GM21390 (cell line): Measurements from ENCODE around the gene ADH1B.
"Not testable (repeated sequence)": the region's sequence is repeated elsewhere in the genome, so short reads cannot be mapped to it uniquely, and the experiment has no call there.

ENCODE experiments used
- ATAC-seq: cut with Tn5 transposase; IDR thresholded peaks from one replicate; pipeline ENCODE4 v1.9.1; 2021; ENCODE audit not compliant: unreplicated experiment

ADH1B gene

DNA sequence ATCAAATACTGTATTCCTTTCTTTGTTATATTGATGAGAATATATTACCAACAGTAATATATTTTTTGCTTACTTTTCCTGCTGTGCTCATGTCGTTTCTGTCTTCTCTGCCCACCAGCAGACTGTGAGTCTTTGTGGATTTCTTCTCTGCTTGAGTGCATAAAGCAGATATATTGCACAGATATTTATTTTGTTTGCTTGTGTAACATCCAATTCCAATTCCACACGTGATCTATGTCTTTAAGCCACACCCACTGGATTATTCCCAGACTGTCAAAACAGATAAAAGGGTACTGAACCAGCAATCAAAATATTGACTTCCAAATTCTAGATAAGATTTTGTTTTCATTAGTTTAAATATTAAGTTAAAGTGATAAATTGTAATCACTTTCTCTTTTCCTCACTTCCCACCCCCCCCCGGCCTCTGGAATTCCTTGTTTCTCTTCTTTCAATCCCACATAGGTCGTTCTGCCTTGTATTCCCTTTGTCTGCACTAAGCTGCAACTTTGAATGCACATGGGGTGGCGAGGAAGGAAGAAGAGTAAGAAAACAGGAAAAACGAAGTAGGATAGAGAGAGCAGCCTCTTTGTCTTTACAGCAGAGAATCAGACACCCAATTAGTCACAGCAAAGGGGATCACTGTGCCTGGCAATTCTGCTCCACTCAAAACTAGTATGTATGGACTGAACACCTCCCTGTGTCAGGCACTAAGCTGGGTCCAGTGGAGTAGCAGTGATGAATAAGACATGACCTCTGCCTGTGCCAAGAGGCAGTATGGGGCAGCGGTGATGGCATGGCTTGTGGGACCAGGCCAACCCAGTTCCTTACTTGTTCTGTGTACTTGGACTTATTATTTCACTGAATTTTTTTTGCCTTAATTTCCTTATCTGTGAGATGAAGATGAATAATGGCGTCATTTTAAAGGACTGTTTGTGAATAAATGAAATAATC lies at the start of gene ADH1B:
ADH1B (minus strand) TSS at position 161 of the 951 bp plus-strand sequence; CDS start at position 91, 70 bp downstream.
- no peak for ATAC-seq

DNA sequence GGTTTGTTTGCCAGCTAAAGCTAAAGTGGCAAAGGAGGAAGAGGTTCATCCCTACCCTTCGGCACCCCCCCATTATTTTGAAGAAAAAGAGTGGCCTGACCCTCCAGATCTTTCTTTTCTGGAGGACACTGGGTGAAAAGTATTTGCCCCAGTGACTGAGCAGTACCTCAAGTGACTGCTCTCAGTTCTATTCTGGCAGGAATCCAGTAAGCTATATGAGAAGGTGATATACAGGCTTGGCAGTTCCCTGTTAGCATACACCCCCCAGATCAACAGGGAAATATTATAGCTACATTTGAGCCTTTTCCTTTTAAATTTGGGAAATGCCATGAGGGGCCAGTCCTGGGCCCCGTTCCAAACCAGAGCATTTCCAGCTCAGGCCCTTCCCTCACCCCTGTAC lies 46.6 kb upstream of the ADH1B start:
- ATAC-seq, result not testable (repeated sequence)

DNA sequence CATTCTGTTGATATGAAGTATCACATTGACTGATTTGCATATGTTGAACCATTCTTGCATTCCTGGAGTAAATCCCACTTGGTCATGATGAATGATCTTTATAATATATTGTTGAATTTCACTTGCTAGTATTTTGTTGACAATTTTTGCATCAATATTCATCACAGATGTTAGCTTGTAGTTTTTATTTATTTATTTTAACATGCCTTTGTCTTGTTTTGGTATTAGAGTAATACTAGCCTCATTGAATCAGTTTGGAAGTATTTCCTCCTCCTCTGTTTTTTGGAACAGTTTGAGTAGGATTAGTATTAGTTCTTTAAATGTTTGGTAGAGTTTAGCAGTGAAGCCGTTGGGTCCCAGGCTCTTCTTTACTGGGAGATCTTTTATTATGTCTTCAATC lies 45.3 kb upstream of the ADH1B start:
- ATAC-seq, result no peak

DNA sequence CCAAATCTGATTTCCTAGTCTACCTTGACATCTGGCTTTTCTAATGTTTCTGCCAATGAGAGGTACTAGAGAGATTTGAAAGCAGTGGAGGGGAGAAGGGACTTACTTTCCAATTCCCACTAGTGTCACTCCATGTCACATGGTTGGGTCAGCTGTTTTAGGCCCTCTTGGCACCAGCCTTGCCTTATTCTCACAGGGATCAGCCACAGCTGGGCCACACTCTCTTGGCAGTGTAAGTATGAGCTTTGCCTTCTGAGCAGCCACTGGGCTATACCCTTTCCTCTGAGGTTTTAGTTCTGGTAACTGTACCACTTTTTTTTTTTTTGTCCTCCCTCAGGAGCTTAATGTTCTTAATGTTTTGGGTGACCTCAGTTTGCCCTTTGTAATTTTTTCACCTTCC lies 41.6 kb upstream of the ADH1B start:
- ATAC-seq, result no peak

DNA sequence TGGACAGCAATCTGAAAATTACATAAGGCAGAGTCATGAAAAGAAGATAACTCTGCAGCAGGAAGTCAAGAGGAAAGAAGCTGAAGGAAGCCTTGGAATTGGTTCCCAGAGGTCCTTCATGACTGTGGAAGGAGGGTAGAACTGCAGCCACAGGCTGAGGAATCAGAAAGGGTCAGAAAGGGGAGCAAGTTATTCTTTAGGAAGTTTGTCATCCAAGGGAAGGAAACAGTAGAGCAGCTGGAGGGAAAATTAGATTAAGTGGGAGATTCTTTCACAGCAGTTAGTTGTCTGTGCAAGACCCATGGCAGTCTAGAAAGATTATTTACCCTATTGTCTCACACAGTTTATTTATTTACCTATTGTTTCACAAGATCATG lies 40.7 kb upstream of the ADH1B start:
- no peak for ATAC-seq

DNA sequence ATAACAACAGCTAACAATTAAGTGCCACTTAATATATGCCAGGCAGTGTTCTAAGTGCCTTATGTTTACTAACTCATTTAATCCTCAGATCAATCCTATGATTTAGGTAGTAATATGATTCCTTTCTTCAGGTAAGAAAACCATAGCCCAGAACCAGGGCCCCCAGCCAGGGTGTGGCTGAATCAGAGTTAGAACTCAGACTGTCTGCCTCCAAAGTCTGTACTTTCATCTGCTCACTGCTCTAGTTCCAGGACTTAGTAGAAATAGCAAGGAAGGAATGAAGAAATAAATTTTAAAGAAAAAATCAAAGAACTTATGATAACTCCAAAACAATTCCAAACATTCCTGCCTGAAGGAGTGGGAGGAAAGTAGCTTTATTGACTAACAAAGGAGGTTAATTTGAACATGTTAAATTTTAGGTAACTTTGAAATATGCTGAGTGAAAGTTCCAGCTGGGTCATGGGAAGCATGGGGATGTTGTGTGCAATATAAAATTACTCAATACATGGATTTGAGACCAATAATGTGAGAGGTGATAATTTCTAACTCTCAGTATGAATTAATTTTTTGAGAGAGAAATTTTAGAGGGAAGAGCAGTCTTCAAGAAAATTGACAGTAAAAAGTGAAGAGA lies 40.2 kb upstream of the ADH1B start:
- no peak for ATAC-seq

DNA sequence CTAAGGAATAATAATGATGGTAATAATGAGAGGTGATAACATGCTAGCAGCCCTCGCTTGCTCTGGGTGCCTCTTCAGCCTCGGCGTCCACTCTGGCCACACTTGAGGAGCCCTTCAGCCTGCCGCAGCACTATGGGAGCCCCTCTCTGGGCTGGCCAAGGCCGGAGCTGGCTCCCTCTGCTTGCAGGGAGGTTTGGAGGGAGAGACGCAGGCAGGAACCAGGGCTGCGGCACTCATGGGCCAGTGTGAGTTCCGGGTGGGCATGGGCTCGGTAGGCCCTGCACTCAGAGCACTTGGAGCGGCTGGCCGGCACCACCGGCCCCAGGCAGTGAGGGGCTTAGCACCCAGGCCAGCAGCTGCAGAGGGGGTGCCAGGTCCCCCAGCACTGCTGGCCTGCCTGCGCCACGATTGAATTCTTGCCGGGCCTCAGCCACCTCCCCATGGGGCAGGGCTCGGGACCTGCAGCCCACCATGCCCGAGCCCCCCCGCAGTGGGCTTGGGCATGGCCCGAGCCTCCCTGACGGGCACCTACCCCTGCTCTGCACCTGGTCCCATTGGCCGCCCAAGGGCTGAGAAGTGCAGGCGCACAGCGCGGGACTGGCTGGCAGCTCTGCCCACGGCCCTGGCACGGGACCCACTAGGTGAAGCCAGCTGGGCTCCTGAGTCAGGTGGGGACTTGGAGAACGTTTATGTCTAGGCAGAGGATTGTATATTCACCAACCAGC lies 38.4 kb upstream of the ADH1B start:
- ATAC-seq, result no peak

DNA sequence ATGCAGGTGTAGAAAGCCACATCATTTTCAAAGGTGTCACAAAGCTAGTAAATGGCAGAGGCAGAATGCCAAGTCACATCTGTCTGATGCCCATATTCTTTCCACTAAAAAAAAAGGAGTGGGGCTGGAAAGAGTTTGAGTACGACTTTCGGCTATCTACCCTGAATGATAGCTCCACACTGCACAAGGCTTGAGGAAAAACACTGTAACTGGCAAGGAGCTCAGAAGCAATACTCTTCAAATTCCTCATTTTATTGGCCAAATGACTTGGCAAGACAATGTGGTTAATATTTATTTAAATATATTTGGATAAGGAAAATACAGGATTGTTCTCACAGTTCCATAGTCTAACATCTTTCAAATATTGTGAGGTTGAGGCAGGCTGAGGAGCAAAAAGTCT lies 36.7 kb upstream of the ADH1B start:
- no peak for ATAC-seq

DNA sequence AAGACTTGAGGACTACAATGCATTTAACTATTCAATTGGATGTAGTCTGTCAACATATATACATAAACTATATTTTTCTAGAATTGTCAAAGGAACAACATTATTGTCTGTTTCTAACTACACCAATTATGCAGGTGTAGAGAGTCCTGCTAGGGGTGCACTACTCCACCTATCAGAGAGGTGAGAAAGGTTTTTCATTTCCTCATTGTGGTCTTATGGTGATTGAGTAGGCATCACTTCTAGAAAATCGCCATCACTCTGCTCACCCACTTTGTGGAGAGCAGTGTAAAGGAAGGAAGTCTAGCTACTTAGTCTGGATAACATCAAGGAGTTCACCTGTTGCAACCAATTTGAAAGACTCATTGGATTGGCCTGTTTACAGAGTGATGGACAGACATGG lies 35.8 kb upstream of the ADH1B start:
- peak; percentile 72 for ATAC-seq

DNA sequence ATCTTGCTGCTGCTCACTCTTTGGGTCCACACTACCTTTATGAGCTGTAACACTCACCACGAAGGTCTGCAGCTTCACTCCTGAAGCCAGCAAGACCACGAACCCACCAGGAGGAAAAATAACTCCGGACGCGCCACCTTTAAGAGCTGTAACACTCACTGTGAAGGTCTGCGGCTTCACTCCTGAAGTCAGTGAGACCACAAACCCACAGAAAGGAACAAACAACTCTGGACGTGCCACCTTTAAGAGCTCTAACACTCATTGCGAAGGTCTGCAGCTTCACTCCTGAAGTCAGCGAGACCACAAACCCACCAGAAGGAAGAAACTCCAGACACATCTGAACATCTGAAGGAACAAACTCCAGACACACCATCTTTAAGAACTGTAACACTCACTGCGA lies 34.9 kb upstream of the ADH1B start:
- not testable (repeated sequence) for ATAC-seq

DNA sequence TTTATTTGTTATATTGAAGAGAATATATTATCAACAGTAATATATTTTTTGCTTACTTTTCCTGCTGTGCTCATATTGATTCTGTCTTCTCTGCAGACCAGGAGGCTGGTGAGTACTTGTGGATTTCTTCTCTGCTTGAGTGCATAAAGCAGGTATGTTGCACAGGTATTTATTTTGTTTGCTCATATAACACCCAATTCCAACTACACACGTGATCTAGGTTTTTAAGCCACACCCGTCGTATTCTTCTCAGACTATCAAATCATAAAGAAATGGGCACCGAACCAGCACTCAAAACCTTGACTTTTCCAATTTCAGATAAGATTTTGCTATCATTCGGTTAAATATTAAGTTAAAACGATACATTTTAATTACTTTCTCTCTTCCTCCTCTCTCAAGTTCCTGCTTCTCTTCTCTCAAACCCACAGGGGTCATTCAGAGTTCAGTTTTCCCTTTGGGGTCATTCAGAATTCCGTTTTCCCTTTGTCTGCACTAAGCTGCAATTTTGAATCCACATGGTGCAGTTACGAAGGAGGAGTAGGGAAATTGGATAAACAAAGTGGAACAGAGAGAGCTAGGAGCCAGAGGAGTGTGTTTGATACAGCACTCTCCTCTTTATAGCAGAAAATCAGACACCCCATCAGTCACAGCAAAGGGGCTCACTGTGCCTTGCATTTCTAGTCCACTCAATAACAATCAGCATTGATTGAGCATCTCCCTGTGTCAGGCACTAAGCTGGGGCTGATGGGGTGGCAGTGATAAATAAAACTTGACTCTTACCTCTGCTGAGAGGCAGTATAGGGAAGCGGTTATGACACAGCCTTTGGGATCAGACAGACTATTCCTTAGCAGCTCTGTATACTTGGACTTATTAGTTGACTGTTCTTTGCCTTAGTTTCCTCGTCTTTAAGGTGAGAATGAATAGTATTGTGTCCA lies 31.7 kb upstream of the ADH1B start, which contains the start of gene ADH1C:
ADH1C (minus strand) TSS at position 145 of the 936 bp plus-strand sequence; CDS start at position 74, 71 bp downstream.
- ATAC-seq, result no peak

DNA sequence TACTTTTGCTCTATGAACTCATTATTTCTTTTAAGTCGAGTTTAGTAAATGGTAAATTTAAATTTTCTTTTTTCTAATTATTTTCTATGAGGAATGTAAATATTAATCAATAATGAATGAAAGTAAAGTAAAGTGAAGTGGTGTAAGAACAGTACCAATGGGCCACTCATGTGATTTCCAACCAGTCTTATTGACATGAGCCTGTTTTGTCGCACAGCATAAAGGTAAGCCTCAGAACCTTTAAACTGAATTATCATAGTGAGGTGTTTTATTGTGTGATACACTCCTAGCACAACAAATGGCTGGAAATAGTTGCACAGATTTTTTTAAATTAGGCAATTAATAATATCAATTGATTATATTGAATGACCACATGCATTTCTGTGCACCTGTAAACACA lies 30.3 kb upstream of the ADH1B start:
- no peak for ATAC-seq

DNA sequence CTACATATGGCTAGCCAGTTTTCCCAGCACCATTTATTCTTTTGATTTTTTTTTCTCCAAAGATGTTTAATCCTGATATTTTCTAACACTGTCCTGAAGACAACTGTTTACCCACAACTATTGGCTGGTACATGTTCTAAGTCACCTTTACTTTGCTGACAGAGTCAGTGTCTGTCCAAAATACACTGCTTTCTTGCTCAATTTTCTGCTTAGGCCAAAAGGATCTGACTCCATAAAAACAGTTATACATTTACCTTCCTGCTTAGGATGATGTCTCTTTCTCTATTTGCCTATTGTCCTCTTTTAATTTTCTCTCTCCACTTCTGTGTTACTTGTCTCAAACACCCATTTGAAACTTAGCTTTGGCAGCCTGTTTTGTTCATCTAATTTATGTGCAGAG lies 28.1 kb upstream of the ADH1B start:
- ATAC-seq, result no peak

DNA sequence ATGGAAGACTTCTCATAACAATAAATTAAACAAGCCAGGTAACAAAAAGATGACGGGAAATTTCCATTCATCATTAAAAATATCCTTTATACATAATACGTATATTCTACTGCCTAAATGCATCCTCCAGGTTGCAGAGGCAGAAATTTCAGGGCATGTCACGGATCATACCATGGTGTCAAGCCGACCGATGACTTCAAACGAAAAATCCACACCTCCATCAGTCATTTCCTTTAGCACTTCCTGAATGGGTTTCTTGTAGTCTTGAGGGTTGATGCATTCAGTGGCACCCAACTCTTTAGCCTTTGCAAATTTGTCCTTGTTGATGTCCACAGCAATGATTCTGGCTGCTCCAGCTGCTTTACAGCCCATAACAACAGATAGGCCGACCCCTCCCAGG lies 21.4 kb upstream of the ADH1B start:
- not testable (repeated sequence) for ATAC-seq

DNA sequence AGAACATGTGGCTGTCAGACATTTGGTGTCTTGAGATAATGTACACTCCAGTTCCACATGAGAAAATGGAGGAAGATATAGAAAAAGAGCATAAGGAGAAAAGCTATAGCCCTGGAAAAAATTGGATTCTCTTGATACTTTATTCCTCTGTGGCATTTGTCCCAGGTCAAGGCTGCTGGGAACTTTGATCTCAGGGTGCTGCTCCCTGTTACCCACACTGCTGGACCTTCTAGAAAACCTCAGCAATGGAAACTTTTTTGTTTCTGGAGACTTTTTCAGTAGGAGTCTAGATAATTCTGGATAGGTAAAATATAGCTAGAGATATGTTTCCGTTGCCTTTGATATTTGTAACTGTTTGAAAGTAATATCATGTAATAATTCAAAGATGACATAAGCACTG lies 20.2 kb upstream of the ADH1B start:
- no peak for ATAC-seq

DNA sequence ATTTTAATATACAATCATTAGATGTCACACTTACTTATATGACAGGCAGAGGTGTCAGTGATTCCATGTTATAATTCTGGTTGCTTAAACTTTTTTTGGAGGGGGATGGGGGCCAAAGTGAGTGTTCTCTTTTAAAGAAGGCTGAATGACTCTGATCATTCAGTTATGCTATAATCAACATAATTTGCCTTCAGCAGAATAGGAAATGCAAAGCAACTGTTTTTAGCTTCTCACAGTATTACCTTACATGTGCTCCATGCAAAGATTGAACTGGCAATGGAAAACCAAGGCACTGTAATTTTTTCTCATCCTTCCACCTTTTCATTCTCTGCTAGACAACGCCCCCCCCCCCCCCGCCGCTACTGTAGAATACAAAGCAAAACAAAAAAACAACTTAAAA lies 18.0 kb upstream of the ADH1B start:
- no peak for ATAC-seq

DNA sequence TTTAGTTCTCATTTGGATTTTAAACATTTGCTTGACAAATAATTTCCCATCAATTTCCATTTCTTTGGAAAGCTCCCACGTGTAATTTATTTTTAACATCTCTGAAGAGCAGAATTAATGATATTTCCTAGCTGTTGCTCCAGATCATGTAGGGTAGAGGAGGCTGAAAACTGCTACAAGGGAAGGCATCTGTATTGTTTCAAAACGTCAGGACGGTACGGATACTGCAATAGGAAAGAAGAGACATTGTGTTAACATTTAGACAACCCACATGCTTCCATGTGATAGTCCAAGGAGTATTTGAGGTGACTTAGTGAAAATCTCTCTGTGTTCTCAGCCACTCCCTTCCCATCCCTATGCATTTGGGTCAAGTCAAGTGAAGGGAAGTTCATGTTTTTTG lies 15.4 kb upstream of the ADH1B start:
- no peak for ATAC-seq

DNA sequence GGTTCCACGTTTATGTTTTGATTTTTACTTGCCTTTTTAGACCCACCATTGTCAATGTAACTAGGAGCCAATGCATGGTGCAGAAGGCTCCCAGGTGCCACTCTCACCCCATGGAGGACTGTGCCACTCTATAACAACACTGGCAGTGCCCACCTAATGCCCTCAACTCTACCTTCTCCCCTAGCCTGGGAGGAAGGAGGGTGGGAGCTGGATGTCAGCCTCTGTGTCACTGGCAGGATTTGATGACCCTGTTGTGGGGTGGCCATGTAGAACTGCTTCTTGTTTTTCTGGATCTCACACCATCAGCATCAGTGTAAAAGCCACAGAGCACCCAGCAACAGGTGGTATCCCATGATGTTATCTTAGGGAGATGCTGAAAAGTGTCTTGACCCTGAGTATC lies 13.7 kb upstream of the ADH1B start:
- ATAC-seq, result no peak

DNA sequence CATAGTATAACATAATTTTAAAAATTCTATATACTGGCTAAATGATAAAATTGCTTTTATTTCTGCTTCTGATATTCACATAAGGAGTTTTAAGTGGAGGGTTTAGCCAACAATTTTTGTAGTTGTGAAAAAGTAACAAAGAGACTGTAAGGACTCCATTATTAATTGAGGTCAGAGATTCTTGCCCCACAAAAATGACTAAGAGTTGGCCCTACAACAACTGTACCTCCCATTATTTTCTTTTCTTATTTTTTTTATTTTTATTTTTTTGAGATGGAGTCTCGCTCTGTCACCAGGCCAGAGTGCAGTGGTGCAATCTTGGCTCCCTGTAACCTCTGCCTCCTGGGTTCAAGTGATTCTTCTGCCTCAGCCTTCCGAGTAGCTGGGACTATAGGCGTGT lies 9.4 kb upstream of the ADH1B start:
- ATAC-seq, result no peak

DNA sequence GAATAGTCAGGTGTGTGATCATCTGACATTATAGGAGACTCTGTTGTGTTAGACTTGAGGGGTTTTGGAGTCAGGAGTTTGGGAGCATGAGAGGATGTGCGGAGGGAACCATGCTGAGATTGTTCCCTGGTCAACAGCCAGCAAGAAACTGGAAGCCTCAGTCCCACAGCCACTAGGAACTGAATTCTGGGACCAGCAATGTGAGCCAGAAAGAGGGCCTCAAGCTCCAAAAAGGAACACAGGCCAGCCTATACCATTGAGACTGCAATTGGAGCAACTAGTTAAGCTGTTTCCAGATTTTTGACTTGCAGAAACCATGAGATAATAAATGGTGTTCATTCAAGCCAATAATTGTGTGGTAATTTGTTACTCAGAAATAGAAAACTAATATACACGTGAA lies 8.7 kb upstream of the ADH1B start:
- ATAC-seq, result no peak

DNA sequence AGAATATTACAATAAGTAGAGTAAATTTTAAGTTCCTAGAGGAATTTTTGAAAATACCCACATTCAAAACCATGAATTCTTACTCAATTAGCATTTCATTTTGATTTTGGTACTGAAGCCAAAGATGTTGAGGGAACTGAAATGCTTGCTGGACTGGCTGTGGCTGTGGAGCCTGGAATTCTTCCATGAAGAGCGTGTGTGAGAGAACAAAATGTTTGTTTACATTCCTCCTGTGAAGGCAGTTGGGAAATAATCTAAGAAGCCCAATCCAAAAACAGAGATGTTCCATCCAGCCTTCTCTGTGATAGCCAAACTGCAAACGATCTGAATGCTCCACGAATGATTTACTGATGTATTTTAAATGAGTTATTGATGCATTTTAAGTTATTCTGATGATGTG lies 3.8 kb upstream of the ADH1B start:
- ATAC-seq, result no peak
